Sigmoid colon (tissue), 3 donors: ENCODE measurements around the gene ELP2.

Source experiments
- POLR2A ChIP-seq, 2 donors: fragments of 450-650 bp; IDR thresholded peaks; one replicate each; pipeline ENCODE4 v1.6.1; 2016; ENCODE audit warnings: antibody characterized with exemption in 2 of 2, mild to moderate bottlenecking in 2 of 2, moderate library complexity in 2 of 2
- TF ChIP-seq, protein P1 (sequence below), 4 experiments: fragments of 450-650 bp in 3 of 4; fragments of 200-600 bp in 1 of 4; IDR thresholded peaks; one replicate each; pipeline ENCODE4 v1.5.1; 2016 to 2019; ENCODE audit warnings: antibody characterized with exemption in 4 of 4, mild to moderate bottlenecking in 3 of 4, moderate library complexity in 2 of 4

GRCh38 chr18:36088256-36088655 lies 41.4 kb upstream of the ELP2 start:
- TF ChIP-seq POLR2A (IDR thresholded peaks at IDR 0.05), result no peak
- TF ChIP-seq, protein P1, sequence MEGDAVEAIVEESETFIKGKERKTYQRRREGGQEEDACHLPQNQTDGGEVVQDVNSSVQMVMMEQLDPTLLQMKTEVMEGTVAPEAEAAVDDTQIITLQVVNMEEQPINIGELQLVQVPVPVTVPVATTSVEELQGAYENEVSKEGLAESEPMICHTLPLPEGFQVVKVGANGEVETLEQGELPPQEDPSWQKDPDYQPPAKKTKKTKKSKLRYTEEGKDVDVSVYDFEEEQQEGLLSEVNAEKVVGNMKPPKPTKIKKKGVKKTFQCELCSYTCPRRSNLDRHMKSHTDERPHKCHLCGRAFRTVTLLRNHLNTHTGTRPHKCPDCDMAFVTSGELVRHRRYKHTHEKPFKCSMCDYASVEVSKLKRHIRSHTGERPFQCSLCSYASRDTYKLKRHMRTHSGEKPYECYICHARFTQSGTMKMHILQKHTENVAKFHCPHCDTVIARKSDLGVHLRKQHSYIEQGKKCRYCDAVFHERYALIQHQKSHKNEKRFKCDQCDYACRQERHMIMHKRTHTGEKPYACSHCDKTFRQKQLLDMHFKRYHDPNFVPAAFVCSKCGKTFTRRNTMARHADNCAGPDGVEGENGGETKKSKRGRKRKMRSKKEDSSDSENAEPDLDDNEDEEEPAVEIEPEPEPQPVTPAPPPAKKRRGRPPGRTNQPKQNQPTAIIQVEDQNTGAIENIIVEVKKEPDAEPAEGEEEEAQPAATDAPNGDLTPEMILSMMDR (IDR thresholded peaks at IDR 0.05), result no peak
